ENCODE data around the gene CFC1B.
"Not testable (repeated sequence)": the region's sequence is repeated elsewhere in the genome, so short reads cannot be mapped to it uniquely, and the experiment has no call there.

CFC1B gene

GRCh38 chr2:130520992-130521391 lies at the start of gene CFC1B:
CFC1B (plus strand) TSS chr2:130521222; CDS start chr2:130521485, 263 bp downstream.
- DNase-seq, ATAC-seq: not testable (repeated sequence)

- ATAC-seq, result not testable (repeated sequence)
Observed at GRCh38 chr2:130491073-130491472, 29.9 kb upstream of the CFC1B start.

DNA sequence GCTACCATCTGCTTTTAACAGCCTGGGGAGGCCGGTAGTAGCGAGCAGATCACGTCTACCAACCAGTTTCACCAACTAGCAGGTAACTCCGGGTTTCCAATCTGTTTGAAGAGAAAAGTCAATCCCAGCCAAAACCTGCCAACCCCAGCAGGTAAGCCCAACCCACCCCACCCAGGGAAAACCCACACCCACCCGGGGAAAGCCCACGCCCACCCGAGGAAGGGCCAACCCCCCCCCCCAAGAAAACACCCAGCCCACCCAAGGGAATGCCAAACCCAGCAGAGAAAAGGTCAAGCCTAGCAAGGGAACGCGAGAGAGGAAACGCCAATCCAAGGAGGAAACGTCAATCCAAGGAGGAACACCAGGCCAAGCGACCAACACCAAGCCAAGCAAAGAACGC lies 11.8 kb upstream of the CFC1B start, which contains the start of gene POTEI:
Gene POTEI, minus strand, starts transcription at position 101 of the 400 bp plus-strand sequence. Its CDS starts 93 bp downstream, at position 8.
- not testable (repeated sequence) for ATAC-seq, DNase-seq

More at GRCh38 chr2:130491073-130491472, 29.9 kb upstream of the CFC1B start:
- not testable (repeated sequence) for DNase-seq

- not testable (repeated sequence) for DNase-seq, ATAC-seq
Observed at GRCh38 chr2:130510807-130511746, 9.9 kb upstream of the CFC1B start.

- peak; percentile 28 for ATAC-seq
- DNase-seq, result not testable (repeated sequence)
Observed at GRCh38 chr2:130511747-130512451, 9.1 kb upstream of the CFC1B start.

DNA sequence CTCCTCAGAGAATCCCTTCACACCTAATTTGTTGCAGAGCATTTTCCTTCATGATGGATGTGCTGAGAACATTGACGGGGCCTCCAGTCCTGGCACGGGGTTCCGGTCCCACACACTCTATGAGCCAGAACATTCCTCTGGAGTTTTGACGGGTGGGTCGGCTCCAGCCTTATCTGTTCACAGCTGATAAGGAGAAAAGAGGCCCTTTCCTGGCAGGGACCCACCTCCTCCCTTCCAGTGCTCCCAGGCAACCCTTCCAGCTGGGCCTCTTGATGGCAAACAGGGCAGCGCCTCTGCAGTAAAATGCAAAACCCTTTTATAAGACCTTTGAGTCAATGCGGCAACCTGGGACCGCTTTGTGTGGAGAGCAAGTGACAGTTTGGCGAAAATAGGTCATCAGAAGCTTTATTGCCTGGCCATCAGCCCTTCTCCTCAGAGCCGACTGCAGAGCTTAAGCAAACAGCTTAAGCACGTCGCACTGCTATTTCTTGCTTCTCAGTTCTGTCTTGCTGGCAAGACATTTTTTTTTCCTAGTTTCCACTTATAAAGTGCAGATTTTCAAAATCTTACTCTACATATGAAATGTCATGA lies 2.4 kb upstream of the CFC1B start:
- DNase-seq, ATAC-seq: not testable (repeated sequence)

DNA sequence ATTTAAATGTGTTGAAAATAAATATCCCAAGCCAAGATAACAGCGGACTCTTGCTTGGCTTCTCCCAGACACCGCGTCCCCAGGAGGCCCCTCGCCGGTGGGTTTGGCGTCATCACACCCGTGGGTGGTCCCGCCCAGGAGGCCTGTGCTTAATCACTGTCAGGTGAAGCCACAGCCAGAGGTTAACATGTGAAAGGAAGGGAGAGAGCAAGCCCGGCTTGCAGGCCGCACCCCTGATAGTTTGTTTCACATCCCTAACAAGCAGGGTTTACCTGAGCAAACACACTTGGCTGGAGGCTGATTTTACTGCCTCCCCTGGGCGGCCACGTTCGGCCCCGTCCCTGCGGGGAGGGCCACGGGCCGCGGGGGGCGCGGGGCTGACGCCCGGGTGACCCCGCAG lies 1.4 kb downstream of the CFC1B start:
- ATAC-seq, DNase-seq: not testable (repeated sequence)

- not testable (repeated sequence) for ATAC-seq, DNase-seq
Observed at GRCh38 chr2:130527365-130527967, 6.4 kb downstream of the CFC1B start.

DNA sequence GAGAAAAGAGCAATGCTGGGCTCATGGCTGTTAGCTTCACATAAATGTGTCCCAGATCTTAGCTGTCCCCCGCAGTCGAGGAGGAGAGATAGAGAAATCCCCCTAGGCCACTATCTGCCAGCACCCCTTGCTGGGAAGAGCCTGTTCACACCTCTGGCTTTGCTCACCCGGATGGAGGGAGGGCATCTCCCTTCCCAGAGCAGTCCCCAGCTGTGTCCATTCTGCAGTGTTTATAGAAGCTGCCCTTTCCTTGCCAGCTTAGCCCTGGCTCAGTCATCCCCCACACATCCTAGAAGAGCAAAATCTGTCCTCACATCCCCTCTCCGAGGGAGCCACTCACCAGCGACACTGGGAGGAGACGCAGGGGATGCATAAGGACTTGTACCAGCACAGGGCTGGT lies 8.5 kb downstream of the CFC1B start:
- DNase-seq, ATAC-seq: not testable (repeated sequence)

DNA sequence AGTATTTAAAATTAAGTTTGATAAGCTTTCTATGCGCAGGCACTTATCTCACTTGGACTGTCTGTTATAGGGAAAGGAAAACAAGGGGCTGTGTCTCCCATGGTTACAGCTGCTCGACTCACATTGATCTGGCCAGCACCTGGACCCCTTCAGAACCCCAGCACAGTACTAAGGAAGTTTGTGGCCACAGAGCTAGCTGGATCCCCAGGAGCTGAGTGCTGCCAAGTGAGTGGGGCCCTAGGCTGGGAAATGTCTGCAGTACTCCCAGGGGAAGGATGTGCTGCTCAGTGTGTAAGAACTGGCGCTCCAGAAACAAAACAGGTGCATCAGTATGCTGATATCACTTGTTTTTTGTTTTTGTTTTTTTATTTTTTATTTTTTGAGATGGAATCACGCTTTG lies 9.2 kb downstream of the CFC1B start:
- not testable (repeated sequence) for DNase-seq, ATAC-seq

GRCh38 chr2:130531225-130531624 lies 10.2 kb downstream of the CFC1B start:
- peak; percentile 95 for ATAC-seq
- DNase-seq, result not testable (repeated sequence)

GRCh38 chr2:130531672-130532071 lies 10.7 kb downstream of the CFC1B start:
- ATAC-seq, result peak; percentile 41
- DNase-seq, result not testable (repeated sequence)

- ATAC-seq, result not testable (repeated sequence)
Observed at GRCh38 chr2:130536654-130537053, 15.6 kb downstream of the CFC1B start.

GRCh38 chr2:130538271-130538670 lies 17.2 kb downstream of the CFC1B start:
- DNase-seq, ATAC-seq: not testable (repeated sequence)

More at GRCh38 chr2:130536654-130537053, 15.6 kb downstream of the CFC1B start:
- DNase-seq, result not testable (repeated sequence)

GRCh38 chr2:130542789-130543188 lies 21.8 kb downstream of the CFC1B start:
- not testable (repeated sequence) for DNase-seq, ATAC-seq

- not testable (repeated sequence) for DNase-seq, ATAC-seq
Observed at GRCh38 chr2:130543785-130544528, 22.9 kb downstream of the CFC1B start.

DNA sequence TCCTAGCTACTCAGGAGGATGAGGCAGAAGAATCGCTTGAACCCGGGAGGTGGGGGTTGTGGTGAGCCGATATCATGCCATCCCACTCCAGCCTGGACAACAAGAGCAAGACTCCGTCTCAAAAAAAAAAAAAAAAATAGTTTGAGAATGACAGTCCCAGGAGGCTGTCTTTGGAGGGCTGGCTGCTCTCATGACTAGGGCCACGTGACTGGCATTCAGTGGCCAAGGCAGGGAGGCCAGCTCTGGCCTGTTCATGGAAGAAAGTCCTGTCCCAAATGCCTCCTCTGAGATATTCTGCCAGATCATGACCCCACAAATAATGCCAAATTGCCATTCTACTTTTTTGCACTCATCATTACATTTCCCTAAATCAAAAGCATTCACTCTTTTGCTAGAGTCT lies 24.0 kb downstream of the CFC1B start:
- DNase-seq, ATAC-seq: not testable (repeated sequence)

DNA sequence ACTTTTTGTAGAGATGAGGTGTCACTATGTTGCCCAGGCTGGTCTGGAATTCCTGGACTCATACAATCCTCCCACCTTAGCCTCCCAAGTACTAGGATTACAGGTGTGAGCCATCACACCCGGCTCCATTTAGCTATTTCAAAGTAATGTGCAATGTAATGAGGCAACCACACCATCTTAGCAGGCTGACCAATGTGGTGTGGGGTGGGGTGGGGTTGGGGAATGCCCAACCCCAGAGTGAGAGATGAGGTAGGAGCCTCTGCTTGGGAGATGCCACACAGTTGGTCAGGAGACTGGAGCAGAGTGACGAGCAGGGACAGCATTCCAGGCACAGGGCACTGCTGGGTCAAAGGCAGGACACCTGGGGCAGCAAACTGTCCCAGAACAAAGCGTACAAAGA lies 27.4 kb downstream of the CFC1B start:
- not testable (repeated sequence) for DNase-seq, ATAC-seq

- ATAC-seq, DNase-seq: not testable (repeated sequence)
Observed at GRCh38 chr2:130549475-130549874, 28.5 kb downstream of the CFC1B start.

GRCh38 chr2:130554178-130554577 lies 33.2 kb downstream of the CFC1B start:
- DNase-seq, ATAC-seq: not testable (repeated sequence)

Measured in stimulated activated naive CD8-positive, alpha-beta T cell treated with anti-CD3 and anti-CD28 coated beads, Interleukin-15, Interleukin-2, amounts not matched to agents 100 U/mL and 50 U/mL, for 24 hours (primary cell).